GM18867 (cell line): ENCODE data around the gene DIP2C.
A peak's percentile ranks its signal among the peaks of the same experiment; 100 is the strongest.
"Not testable (repeated sequence)": the region's sequence is repeated elsewhere in the genome, so short reads cannot be mapped to it uniquely, and the experiment has no call there.

Source experiments
- ATAC-seq: cut with Tn5 transposase; IDR thresholded peaks from one replicate; pipeline ENCODE4 v1.9.1; 2021; ENCODE audit warnings: mild to moderate bottlenecking, moderate library complexity; ENCODE audit not compliant: unreplicated experiment

The DIP2C gene

GRCh38 chr10:543862-544822 lies 145.3 kb downstream of the DIP2C start:
- ATAC-seq, result no peak

- ATAC-seq, result no peak
These were observed 146.3 kb downstream of the DIP2C start for GRCh38 chr10:543131-543530.

- ATAC-seq, result no peak
These were observed 147.6 kb downstream of the DIP2C start for GRCh38 chr10:541750-542371.

GRCh38 chr10:541041-541440 lies 148.4 kb downstream of the DIP2C start:
- no peak for ATAC-seq

- ATAC-seq, result no peak
These were observed 150.6 kb downstream of the DIP2C start for GRCh38 chr10:538895-539294.

GRCh38 chr10:536935-537334 lies 152.5 kb downstream of the DIP2C start:
- ATAC-seq, result no peak

- no peak for ATAC-seq
These were observed 153.0 kb downstream of the DIP2C start for GRCh38 chr10:536371-536925.

- no peak for ATAC-seq
These were observed 153.5 kb downstream of the DIP2C start for GRCh38 chr10:535952-536351.

- ATAC-seq, result no peak
These were observed 154.4 kb downstream of the DIP2C start for GRCh38 chr10:535051-535450.

GRCh38 chr10:534047-534566 lies 155.4 kb downstream of the DIP2C start:
- ATAC-seq, result no peak

- no peak for ATAC-seq
These were observed 155.9 kb downstream of the DIP2C start for GRCh38 chr10:533611-534010.

- no peak for ATAC-seq
These were observed 156.3 kb downstream of the DIP2C start for GRCh38 chr10:533186-533585.

- not testable (repeated sequence) for ATAC-seq
These were observed 157.1 kb downstream of the DIP2C start for GRCh38 chr10:532331-532730.

- ATAC-seq, result no peak
These were observed 157.9 kb downstream of the DIP2C start for GRCh38 chr10:531541-531940.

GRCh38 chr10:530717-531116 lies 158.8 kb downstream of the DIP2C start:
- ATAC-seq, result no peak

- ATAC-seq, result no peak
These were observed 159.8 kb downstream of the DIP2C start for GRCh38 chr10:529468-530230.

GRCh38 chr10:528173-529165 lies 161.0 kb downstream of the DIP2C start:
- ATAC-seq, result no peak

GRCh38 chr10:527416-527815 lies 162.1 kb downstream of the DIP2C start:
- no peak for ATAC-seq

- peak; percentile 54 for ATAC-seq
These were observed 162.7 kb downstream of the DIP2C start for GRCh38 chr10:526651-527312.
